Panc1 (cell line): ENCODE results near the gene CYSRT1. TPM values are rescaled to one million over a fixed set of nuclear protein-coding genes. Genes with fewer than 3 reads are reported as not detected.

ENCODE experiments used
- ATAC-seq: fragments of 200-7000 bp; cut with Tn5 transposase; 2 replicates; pipeline ENCODE4 v1.9.1; 2020; ENCODE audit warnings: mild to moderate bottlenecking, moderate library complexity
- BruUV-seq: library from RNA; stranded (reverse); fragments of 400-500 nt; replicated peaks from 2 replicates; lab custom pipeline; 2021; lab: Mats Ljungman, UMichigan
- CTCF ChIA-PET: fragments of 300-600 bp; sonication (Branson Sonifier 250); formaldehyde crosslinking; loops from one replicate; lab custom pipeline; 2022; ENCODE audit warnings: antibody characterized with exemption; lab: Charles Lee
- POLR2A ChIA-PET: fragments of 300-600 bp; sonication (Branson Sonifier 250); formaldehyde crosslinking; loops from one replicate; lab custom pipeline; 2022; ENCODE audit warnings: antibody characterized with exemption; lab: Charles Lee
- DNase-seq: peaks from one replicate; pipeline ENCODE4 v3.0.0-alpha.2; 2010; ENCODE audit warnings: low read depth, low spot score
- H3K27ac ChIP-seq: 2 replicates; pipeline ENCODE4 v1.5.1; 2011; ENCODE audit warnings: mild to moderate bottlenecking, low read length, inconsistent platforms
- H3K27me3 ChIP-seq: fragments of 200-500 bp; sonication (Bioruptor generic); 2 replicates; pipeline ENCODE4 v1.6.0; 2014; ENCODE audit warnings: low read length, inconsistent platforms; ENCODE audit not compliant: control insufficient read depth, insufficient read depth
- H3K36me3 ChIP-seq: fragments of 200-500 bp; sonication (Bioruptor generic); 2 replicates; pipeline ENCODE4 v1.5.1; 2014; ENCODE audit warnings: inconsistent platforms, mild to moderate bottlenecking, low read length, moderate library complexity; ENCODE audit not compliant: control insufficient read depth, insufficient read depth
- H3K4me1 ChIP-seq: 2 replicates; pipeline ENCODE4 v1.5.1; 2011; ENCODE audit warnings: inconsistent platforms, mild to moderate bottlenecking, low read length, moderate library complexity; ENCODE audit not compliant: control insufficient read depth, insufficient read depth
- H3K4me3 ChIP-seq, 2 experiments: 2 replicates each; pipeline ENCODE4 v1.5.1; 2011 to 2012; ENCODE audit warnings: low read depth in 2 of 2, low read length in 2 of 2, mild to moderate bottlenecking in 2 of 2, inconsistent platforms in 1 of 2, moderate library complexity in 1 of 2
- H3K9me3 ChIP-seq: fragments of 200-500 bp; sonication (Bioruptor generic); 2 replicates; pipeline ENCODE4 v1.5.1; 2014; ENCODE audit warnings: low read depth, mild to moderate bottlenecking, inconsistent platforms, low read length, moderate library complexity; ENCODE audit not compliant: control insufficient read depth, insufficient read depth
- CTCF ChIP-seq: fragments of 450-650 bp; IDR thresholded peaks from 2 replicates; pipeline ENCODE4 v1.5.1; 2017; ENCODE audit warnings: mild to moderate bottlenecking
- POLR2AphosphoS5 ChIP-seq: IDR thresholded peaks from 2 replicates; pipeline ENCODE4 v1.6.1; 2012; ENCODE audit warnings: mild to moderate bottlenecking, low read depth, low read length, moderate library complexity
- REST ChIP-seq, 2 experiments: IDR thresholded peaks; 2 replicates each; pipeline ENCODE4 v1.6.1; 2011 to 2012; ENCODE audit warnings: low read depth in 2 of 2, control low read depth in 1 of 2, low read length in 1 of 2, mild to moderate bottlenecking in 1 of 2, moderate library complexity in 1 of 2; ENCODE audit not compliant: insufficient read depth in 1 of 2
- SIN3A ChIP-seq: IDR thresholded peaks from 2 replicates; pipeline ENCODE4 v1.6.1; 2012; ENCODE audit warnings: low read depth, mild to moderate bottlenecking, low read length, moderate library complexity, borderline replicate concordance; ENCODE audit not compliant: insufficient read depth
- TCF7L2 ChIP-seq: IDR thresholded peaks from 2 replicates; pipeline ENCODE4 v1.6.1; 2011; ENCODE audit warnings: mild to moderate bottlenecking, low read depth, low read length, inconsistent platforms
- in situ Hi-C: cut with HindIII; loops from 2 replicates; pipeline ENCODE4 v1.10.0; 2016; ENCODE audit warnings: low sequenced_read_pairs, low pct_unique_long_range_greater_than_20kb
- intact Hi-C: fragments of 100-400 bp; cut with micrococcal nuclease; formaldehyde crosslinking; loops from one replicate; pipeline ENCODE4 v1.10.0; 2022; ENCODE audit not compliant: unreplicated experiment
- total RNA-seq: library from RNA; stranded (reverse); gene quantifications from one replicate; pipeline ENCODE4 v1.2.1, GENCODE V29; 2021; ENCODE audit not compliant: unreplicated experiment

CYSRT1 gene
- total RNA-seq, 1 experiment from 2014 or later = 0.67 TPM

- ChIA-PET CTCF (no interaction called here), POLR2A (interaction anchor here (1.6 kb wide), 1 partner anchor 10 kb away, joined by 4 read pairs; no protein-coding TSS in a partner anchor)
- intact Hi-C loops = no loop called here
- TF ChIP-seq REST (IDR thresholded peaks at IDR 0.05; ENCODE audit: insufficient read depth in 1 of 2, low read depth in 2 of 2, low read length in 1 of 2) (no peak), CTCF (no peak)
- ATAC-seq (no peak), DNase-seq (no peak)
- Histone ChIP-seq H3K36me3 (no peaks in the 10 kb centered on the region; the same call in 1 of the 2 replicates), H3K4me1 (peaks cover 16% of the 10 kb centered on the region), H3K4me3 (no peak overlapping the region), H3K27ac (no peak overlapping the region), H3K27me3 (no peaks in the 10 kb centered on the region), H3K9me3 (no peaks in the 10 kb centered on the region)
- no TSS peak for BruUV-seq
- in situ Hi-C loops = no loop called here
These were observed 27.9 kb downstream of the CYSRT1 start for GRCh38 chr9:137252555-137253506.

GRCh38 chr9:137253717-137254623 lies 29.0 kb downstream of the CYSRT1 start:
- Histone ChIP-seq H3K36me3 (no peaks in the 10 kb centered on the region; the same call in 1 of the 2 replicates), H3K4me3 (peak overlapping the region; percentile 58 to 72), H3K27me3 (no peaks in the 10 kb centered on the region), H3K27ac (peak overlapping the region; percentile 77), H3K9me3 (no peaks in the 10 kb centered on the region), H3K4me1 (peaks cover 16% of the 10 kb centered on the region)
- DNase-seq (no peak), ATAC-seq (peak; percentile 14; the same call in 1 of the 2 replicates)
- in situ Hi-C loops (no loop called here), intact Hi-C loops (no loop called here)
- ChIA-PET POLR2A (interaction anchor here (0.6 to 1.6 kb wide), 3 partner anchors 11 to 97 kb away, joined by 4 to 17 read pairs (median 4); no protein-coding TSS in a partner anchor), CTCF (no interaction called here)
- BruUV-seq = no TSS peak
- TF ChIP-seq SIN3A = no peak
- TF ChIP-seq REST (IDR thresholded peaks at IDR 0.05; ENCODE audit: insufficient read depth in 1 of 2, low read depth in 2 of 2, low read length in 1 of 2) = no peak
- no peak for TF ChIP-seq POLR2AphosphoS5
- TF ChIP-seq TCF7L2 = no peak
- no peak for TF ChIP-seq CTCF
